ENCODE results near the gene ATP4A.

- TF ChIP-seq CTCF (IDR thresholded peaks at IDR 0.05; ENCODE audit: insufficient read depth, low read depth, low read length) (no peak), EZH2 (IDR thresholded peaks at IDR 0.05; ENCODE audit: insufficient read depth, low read length) (no peak)
Observed at GRCh38 chr19:35582760-35583159, 19.3 kb upstream of the ATP4A start.
